Heart right ventricle (tissue), 16 donors: ENCODE results near the gene FRAT2. TPM values are rescaled to one million over a fixed set of nuclear protein-coding genes. Genes with fewer than 3 reads are reported as not detected.

ENCODE experiments used
- ATAC-seq, 8 donors: fragments of 200-7000 bp; cut with Tn5 transposase; one replicate each; pipeline ENCODE4 v1.9.1; 2020; ENCODE audit warnings: mild to moderate bottlenecking in 8 of 8, moderate library complexity in 8 of 8, moderate number of reproducible peaks in 1 of 8
- DNase-seq, 2 donors: peaks; one replicate each; pipeline ENCODE4 v3.0.0-alpha.2; 2020
- H3K27ac ChIP-seq, 10 donors: fragments of 200-600 bp; sonication (generic) in 2 of 10; one replicate each; pipeline versions ENCODE4 v1.5.0 to v1.8.0; 2020 to 2022; ENCODE audit warnings: mild to moderate bottlenecking in 3 of 10
- H3K27me3 ChIP-seq, 7 donors: fragments of 200-600 bp; one replicate each; pipeline ENCODE4 v1.8.0; 2021 to 2022; ENCODE audit warnings: mild to moderate bottlenecking in 2 of 7
- H3K36me3 ChIP-seq, 9 donors: fragments of 200-600 bp; sonication (generic) in 1 of 9; one replicate each; pipeline versions ENCODE4 v1.5.0 to v1.8.0; 2020 to 2022; ENCODE audit warnings: mild to moderate bottlenecking in 2 of 9
- H3K4me1 ChIP-seq, 9 donors: fragments of 200-600 bp; sonication (generic) in 1 of 9; one replicate each; pipeline versions ENCODE4 v1.5.0 to v1.8.0; 2020 to 2022; ENCODE audit warnings: mild to moderate bottlenecking in 4 of 9
- H3K4me3 ChIP-seq, 10 donors: fragments of 200-600 bp; sonication (generic) in 2 of 10; one replicate each; pipeline versions ENCODE4 v1.5.0 to v1.8.0; 2020 to 2022; ENCODE audit warnings: mild to moderate bottlenecking in 7 of 10, moderate library complexity in 2 of 10
- H3K9me3 ChIP-seq, 11 donors: fragments of 200-600 bp in 10 of 11; sonication (generic) in 2 of 11; one replicate each; pipeline versions ENCODE4 v1.5.0 to v1.8.0; 2013 to 2022; ENCODE audit warnings: mild to moderate bottlenecking in 2 of 11, control low read depth in 1 of 11, moderate library complexity in 1 of 11
- CTCF ChIP-seq, 9 donors: fragments of 200-600 bp; sonication (generic) in 2 of 9; IDR thresholded peaks; one replicate each; pipeline versions ENCODE4 v1.5.0 to v1.8.0; 2021 to 2022; ENCODE audit warnings: antibody characterized with exemption in 9 of 9, mild to moderate bottlenecking in 5 of 9, moderate library complexity in 1 of 9
- WGBS, 2 donors: extraction: QIAGEN DNeasy Blood & Tissue Kit; methylation state at CpG; one replicate each; pipeline ENCODE4 v1.1.7; 2013; ENCODE audit warnings: inconsistent platforms in 1 of 2; 5-methylcytosine and 5-hydroxymethylcytosine counted together
- intact Hi-C, 10 donors: fragments of 100-400 bp; cut with DNase I; formaldehyde crosslinking; loops; one replicate each; pipeline versions ENCODE4 v1.11.1 to v1.14.2; 2022
- polyA plus RNA-seq, 2 donors: library from polyadenylated mRNA; stranded (reverse); fragments of 200-250 nt; gene quantifications; one replicate each; pipeline ENCODE4 v1.2.3, GENCODE V29; 2013
- total RNA-seq, 10 donors: library from RNA; stranded (reverse); fragmentation: NEBNext Ultra II Directional in 3 of 10; extraction: Animal tissue kit (Norgen Biotek cat#: 25700) in 3 of 10; gene quantifications; one replicate each; pipeline versions ENCODE4 v1.2.1 to v1.2.4, GENCODE V29; 2021 to 2023
- donor health status: Arrhythmogenic right ventricular cardiomyopathy.
- donor health status: ischemic (EF 13 %, LVEDD 7.1; RV severe dilation, severe dysfunction).
- donor health status: healthy with polysubstance abuse.
- donor health status: DM: no; HTN: yes; CAD: no.
- donor health status: DM: no; HTN: no; CAD: no.
- donor health status: ischemic (EF 25% LVEDD 6.9; RV normal size, moderate dysfunction).
- donor health status: ischemic (EF 25% LVEDD 5.7; RV mildly dilated, moderate dysfunction).
- donor health status: healthy.
- donor health status: DM: yes; HTN: yes; CAD: no.
- donor health status: Ischemic cardiomyopathy.
- donor health status: ischemic (EF 35%, LVEDD 5.7; RV mildly dilated, moderate dysfunction).
- donor health status: nonischemic (EF 11% LVEDD 7.7; RV severe dilation, severe dysfunction).
- donor health status: DM: yes; HTN: yes; CAD: no.
- donor health status: PGD.
- donor health status: ischemic (EF 29% LVEDD 5.4; RV normal size, mild dysfunction).
- donor health status: nonischemic (EF 23%, LVEDD 6.1; RV moderate dilation, normal function).

The FRAT2 gene
- total and polyA plus RNA-seq, 12 donors = 2.9 to 11.0 (median 5.1) TPM

- peak; percentile 6 to 41 (median 20) for ATAC-seq
- Histone ChIP-seq H3K27me3 (no peaks in the 10 kb centered on the region), H3K4me1 (peaks cover 3 to 78% (median 63%) of the 10 kb centered on the region in 9 donors), H3K36me3 (peaks cover 0 to 28% (median 0%) of the 10 kb centered on the region in 9 donors), H3K27ac (peak overlapping the region; percentile 92 to 100 (median 95)), H3K9me3 (no peaks in the 10 kb centered on the region), H3K4me3 (peak overlapping the region; percentile 62 to 95 (median 78))
- 0% methylated on average over 70 to 89 of the region's 89 CpGs for WGBS, 2 donors
- TF ChIP-seq CTCF (IDR thresholded peaks at IDR 0.05) = no peak
- peak; percentile 34 to 52 for DNase-seq
- intact Hi-C loops = loop anchor here in 8 of 10 donors (1.0 to 10.0 kb wide), 8 partner anchors 13 to 59 kb away; partner anchors contain the start of genes ARHGAP19 (in 4 of the 8) and FRAT1 (in 1 of the 8)
Observed at GRCh38 chr10:97333601-97334369, 744 bp downstream of the FRAT2 start.

DNA sequence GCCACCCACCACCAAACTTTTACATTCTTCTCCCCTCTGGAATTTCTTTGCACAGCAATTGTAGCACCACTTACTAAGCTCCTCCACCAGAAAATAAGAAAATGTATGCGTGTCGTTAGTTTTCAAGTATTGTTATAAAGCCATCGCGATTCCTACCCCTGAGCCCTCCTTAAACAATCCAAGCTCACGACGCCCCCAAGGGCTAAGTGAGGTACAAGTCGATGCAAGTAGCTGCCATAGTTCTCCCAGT, 1.3 kb downstream of the FRAT2 start:
- intact Hi-C loops = loop anchor here in 8 of 10 donors (1.0 to 10.0 kb wide), 7 partner anchors 14 to 58 kb away; partner anchors contain the start of genes ARHGAP19 (in 4 of the 8) and FRAT1 (in 1 of the 8)
- H3K9me3 ChIP-seq = no peaks in the 10 kb centered on the region
- DNase-seq (no peak), ATAC-seq (peak in 2 of 8 donors; percentile 7 to 21)
- 1 to 2% methylated on average over 7 of the region's 7 CpGs for WGBS, 2 donors
- peaks cover 3 to 81% (median 68%) of the 10 kb centered on the region in 9 donors for H3K4me1 ChIP-seq
- no peaks in the 10 kb centered on the region for H3K27me3 ChIP-seq
- peaks cover 0 to 33% (median 0%) of the 10 kb centered on the region in 9 donors for H3K36me3 ChIP-seq
- TF ChIP-seq CTCF (IDR thresholded peaks at IDR 0.05) = no peak
- peak overlapping the region; percentile 21 to 100 (median 94) for H3K27ac ChIP-seq
- peak overlapping the region; percentile 62 to 95 (median 78) for H3K4me3 ChIP-seq

DNA sequence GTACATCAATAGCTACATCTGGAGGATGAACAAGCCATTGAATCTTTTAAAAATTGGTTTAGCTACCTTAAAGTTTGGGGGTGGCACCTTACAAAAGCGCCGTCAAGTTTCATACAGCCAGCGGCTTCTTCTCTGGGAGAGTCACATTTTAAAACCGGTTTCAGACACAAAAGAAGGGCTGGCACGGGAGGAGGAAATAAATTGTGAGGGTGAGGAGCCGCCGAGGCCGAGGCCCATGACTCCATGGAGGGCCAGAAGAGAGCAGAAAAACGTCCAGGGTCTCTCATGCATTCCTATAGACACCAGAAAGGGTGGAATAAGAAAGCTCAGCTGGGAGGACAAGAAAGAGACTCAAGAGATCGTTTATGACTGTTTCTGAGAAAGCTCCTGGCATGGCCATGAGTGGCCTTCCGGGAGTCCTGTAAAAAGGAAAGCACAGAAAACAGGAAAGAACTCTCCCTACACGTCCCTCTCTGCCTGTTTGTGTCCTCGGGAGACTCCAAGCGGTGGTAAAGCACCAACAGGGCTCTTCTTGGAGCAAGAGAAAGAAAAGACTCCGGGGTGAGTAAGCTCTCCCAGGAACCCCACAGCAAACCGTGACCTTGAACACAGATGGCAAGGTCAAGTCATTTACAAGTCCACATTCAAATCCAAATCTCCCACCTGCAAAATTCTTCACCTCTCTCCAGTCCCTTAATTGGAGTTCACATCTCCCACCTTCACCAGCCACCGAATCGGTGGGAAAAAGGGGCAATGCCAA, 1.8 kb downstream of the FRAT2 start:
- Histone ChIP-seq H3K27me3 (no peaks in the 10 kb centered on the region), H3K9me3 (no peaks in the 10 kb centered on the region), H3K4me3 (peak overlapping the region; percentile 62 to 95 (median 78)), H3K36me3 (peaks cover 0 to 36% (median 0%) of the 10 kb centered on the region in 9 donors), H3K4me1 (peaks cover 3 to 78% (median 68%) of the 10 kb centered on the region in 9 donors), H3K27ac (peak overlapping the region; percentile 21 to 100 (median 94))
- intact Hi-C loops = loop anchor here in 8 of 10 donors (1.0 to 10.0 kb wide), 8 partner anchors 11 to 58 kb away; partner anchors contain the start of genes ARHGAP19 (in 4 of the 8) and FRAT1 (in 1 of the 8)
- ATAC-seq = peak in 7 of 8 donors; percentile 9 to 72 (median 59)
- TF ChIP-seq CTCF (IDR thresholded peaks at IDR 0.05) = peak in 6 of 9 donors; percentile 18 to 57 (median 42)
- WGBS, 2 donors = 6 to 7% methylated on average over 18 of the region's 18 CpGs
- DNase-seq = peak in 1 of 2 donors; percentile 62

DNA sequence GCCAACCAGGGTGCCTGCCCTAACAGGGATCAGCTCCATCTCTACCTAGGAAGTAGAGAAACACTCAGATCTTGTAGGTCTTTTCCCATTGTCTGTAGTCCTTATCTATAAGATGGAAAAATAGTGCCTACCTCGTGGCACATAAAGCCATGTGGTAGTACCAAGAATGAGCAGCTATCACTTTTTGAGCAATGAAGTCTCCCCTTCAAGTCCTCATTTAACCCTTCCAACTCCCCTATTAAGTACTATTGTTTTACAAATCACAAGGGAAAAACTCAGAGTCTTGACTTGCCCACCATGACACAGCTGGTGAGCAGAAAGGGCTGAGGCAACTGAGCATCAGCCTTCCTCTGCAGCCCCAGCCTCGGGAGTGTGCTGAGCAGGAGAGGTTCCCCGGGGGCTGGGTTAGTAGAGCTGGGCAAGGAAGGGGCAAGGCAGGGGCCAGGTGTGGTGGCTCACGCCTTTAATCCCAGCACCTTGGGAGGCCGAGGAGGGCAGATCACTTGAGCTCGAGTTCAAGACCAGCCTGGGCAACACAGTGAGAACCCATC, 3.3 kb downstream of the FRAT2 start:
- peaks cover 0 to 36% (median 0%) of the 10 kb centered on the region in 9 donors for H3K36me3 ChIP-seq
- TF ChIP-seq CTCF (IDR thresholded peaks at IDR 0.05) = no peak
- no peaks in the 10 kb centered on the region for H3K27me3 ChIP-seq
- H3K4me1 ChIP-seq = peaks cover 3 to 65% (median 53%) of the 10 kb centered on the region in 9 donors
- no peaks in the 10 kb centered on the region for H3K9me3 ChIP-seq
- ATAC-seq (no peak), DNase-seq (no peak)
- peak overlapping the region in 4 of 10 donors; percentile 74 to 100 (median 94) for H3K27ac ChIP-seq
- peak overlapping the region in 6 of 10 donors; percentile 62 to 95 (median 86) for H3K4me3 ChIP-seq
- intact Hi-C loops = loop anchor here in 7 of 10 donors (5.0 to 10.0 kb wide), 4 partner anchors 39 to 56 kb away; partner anchors contain the start of gene ARHGAP19 (in 3 of the 7)
- 67 to 69% methylated on average over 6 of the region's 6 CpGs for WGBS, 2 donors
